Hepatocyte (in vitro differentiated cells): ENCODE results near the gene FASTK. TPM values are rescaled to one million over a fixed set of nuclear protein-coding genes. Genes with fewer than 3 reads are reported as not detected.

Source experiments
- DNase-seq: peaks from one replicate; pipeline ENCODE4 v3.0.0-alpha.2; 2016; ENCODE audit warnings: low spot score
- H2AFZ ChIP-seq: fragments of 200-600 bp; sonication (generic); 2 replicates; pipeline ENCODE4 v1.6.0; 2016; ENCODE audit warnings: antibody characterized with exemption, mild to moderate bottlenecking
- H3K27ac ChIP-seq: fragments of 200-600 bp; sonication (generic); 2 replicates; pipeline ENCODE4 v1.5.1; 2016; ENCODE audit warnings: mild to moderate bottlenecking
- H3K27me3 ChIP-seq: fragments of 200-600 bp; sonication (generic); 2 replicates; pipeline ENCODE4 v1.6.1; 2016
- H3K36me3 ChIP-seq: fragments of 200-600 bp; sonication (generic); replicated peaks from 2 replicates; pipeline ENCODE4 v1.5.1; 2016; ENCODE audit warnings: low read depth; ENCODE audit not compliant: insufficient read depth
- H3K4me1 ChIP-seq: fragments of 200-600 bp; sonication (generic); 2 replicates; pipeline ENCODE4 v1.5.1; 2016; ENCODE audit warnings: mild to moderate bottlenecking, moderate library complexity; ENCODE audit not compliant: insufficient read depth
- H3K4me2 ChIP-seq: fragments of 200-600 bp; sonication (generic); 2 replicates; pipeline ENCODE4 v1.6.0; 2016
- H3K4me3 ChIP-seq: fragments of 200-600 bp; sonication (generic); 2 replicates; pipeline ENCODE4 v1.5.1; 2016; ENCODE audit warnings: mild to moderate bottlenecking
- H3K79me2 ChIP-seq: fragments of 200-600 bp; sonication (generic); 2 replicates; pipeline ENCODE4 v1.6.0; 2017; ENCODE audit warnings: mild to moderate bottlenecking
- H3K9me2 ChIP-seq: fragments of 200-600 bp; sonication (generic); replicated peaks from 2 replicates; pipeline ENCODE4 v1.6.0; 2017; ENCODE audit warnings: mild to moderate bottlenecking; ENCODE audit not compliant: insufficient read depth
- H3K9me3 ChIP-seq: fragments of 200-600 bp; sonication (generic); 2 replicates; pipeline ENCODE4 v1.5.1; 2016; ENCODE audit warnings: low read depth, mild to moderate bottlenecking
- H4K20me1 ChIP-seq: fragments of 200-600 bp; sonication (generic); 2 replicates; pipeline ENCODE4 v1.6.0; 2016; ENCODE audit warnings: mild to moderate bottlenecking; ENCODE audit not compliant: insufficient read depth, poor library complexity, severe bottlenecking
- CTCF ChIP-seq: fragments of 200-600 bp; sonication (generic); IDR thresholded peaks from 2 replicates; pipeline ENCODE4 v1.5.1; 2016; ENCODE audit warnings: antibody characterized with exemption, mild to moderate bottlenecking; ENCODE audit not compliant: poor library complexity
- EZH2 ChIP-seq: fragments of 200-600 bp; sonication (generic); IDR thresholded peaks from 2 replicates; pipeline ENCODE4 v1.6.1; 2016; ENCODE audit warnings: antibody characterized with exemption, mild to moderate bottlenecking, borderline replicate concordance
- EZH2phosphoT487 ChIP-seq: fragments of 200-600 bp; sonication (generic); IDR thresholded peaks from one replicate; pipeline ENCODE4 v1.6.1; 2018; ENCODE audit warnings: antibody characterized with exemption, mild to moderate bottlenecking, low read depth, moderate library complexity; ENCODE audit not compliant: unreplicated experiment, severe bottlenecking
- WGBS: methylation state at CpG from one replicate; pipeline ENCODE4 v1.1.6; 2016; ENCODE audit warnings: low lambda C conversion rate; ENCODE audit errors: missing lambda C conversion rate; 5-methylcytosine and 5-hydroxymethylcytosine counted together
- polyA plus RNA-seq: library from polyadenylated mRNA; unstranded; fragments of >200 nt; fragmentation: Nextera tagmentation; extraction: Ambion mirVana; gene quantifications from 2 replicates; pipeline ENCODE4 v1.2.1, GENCODE V29; 2016
- total RNA-seq: library from RNA; depleted of rRNA; stranded (reverse); fragments of >200 nt; gene quantifications from 2 replicates; pipeline ENCODE4 v1.2.3, GENCODE V29; 2014

FASTK gene
- total and polyA plus RNA-seq, 2 experiments from 2014 or later = 105 to 193 TPM

DNA sequence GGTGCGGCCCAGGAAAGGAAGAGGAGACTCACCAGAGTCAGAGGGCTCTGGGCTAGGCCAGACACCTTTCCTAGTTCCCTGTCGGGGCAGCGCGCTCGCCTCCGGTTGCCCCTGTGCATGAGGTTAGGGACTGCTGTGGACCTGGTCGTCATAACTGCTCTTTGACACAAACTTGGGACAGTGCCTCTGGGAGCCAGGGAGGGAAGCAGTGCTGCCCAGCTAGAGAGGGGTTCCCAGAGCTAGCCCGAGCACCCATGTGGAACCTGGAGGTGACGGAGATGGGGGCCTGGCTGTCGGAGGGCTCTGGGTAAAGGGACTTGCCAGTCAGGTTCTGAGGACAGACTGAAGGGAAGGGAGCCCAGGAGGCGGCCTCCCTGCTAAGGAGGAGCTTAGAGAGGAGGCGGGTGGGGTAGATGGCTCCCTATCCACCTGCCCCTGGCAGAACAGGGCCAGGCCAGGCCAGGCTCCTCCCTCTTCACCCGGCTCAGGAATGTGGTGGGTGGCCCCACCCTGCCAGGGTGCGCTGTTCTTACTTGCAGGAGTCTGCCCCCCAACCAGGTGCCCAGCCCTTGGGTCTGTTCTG lies 35.3 kb upstream of the FASTK start:
- Histone ChIP-seq H3K27me3 (no peaks in the 10 kb centered on the region), H3K27ac (peak overlapping the region; percentile 40), H3K4me3 (no peak overlapping the region), H3K9me2 (no peaks in the 10 kb centered on the region), H3K4me2 (peak overlapping the region; percentile 75), H3K79me2 (peaks cover 54% of the 10 kb centered on the region), H3K4me1 (peaks cover 17% of the 10 kb centered on the region), H2AFZ (no peak overlapping the region), H3K9me3 (no peaks in the 10 kb centered on the region), H4K20me1 (peaks cover 62% of the 10 kb centered on the region), H3K36me3 (no peaks in the 10 kb centered on the region)
- DNase-seq = peak; percentile 68
- WGBS = 61% methylated on average over 14 of the region's 14 CpGs
- TF ChIP-seq CTCF = no peak
- TF ChIP-seq EZH2phosphoT487 = no peak
- TF ChIP-seq EZH2 = no peak

DNA sequence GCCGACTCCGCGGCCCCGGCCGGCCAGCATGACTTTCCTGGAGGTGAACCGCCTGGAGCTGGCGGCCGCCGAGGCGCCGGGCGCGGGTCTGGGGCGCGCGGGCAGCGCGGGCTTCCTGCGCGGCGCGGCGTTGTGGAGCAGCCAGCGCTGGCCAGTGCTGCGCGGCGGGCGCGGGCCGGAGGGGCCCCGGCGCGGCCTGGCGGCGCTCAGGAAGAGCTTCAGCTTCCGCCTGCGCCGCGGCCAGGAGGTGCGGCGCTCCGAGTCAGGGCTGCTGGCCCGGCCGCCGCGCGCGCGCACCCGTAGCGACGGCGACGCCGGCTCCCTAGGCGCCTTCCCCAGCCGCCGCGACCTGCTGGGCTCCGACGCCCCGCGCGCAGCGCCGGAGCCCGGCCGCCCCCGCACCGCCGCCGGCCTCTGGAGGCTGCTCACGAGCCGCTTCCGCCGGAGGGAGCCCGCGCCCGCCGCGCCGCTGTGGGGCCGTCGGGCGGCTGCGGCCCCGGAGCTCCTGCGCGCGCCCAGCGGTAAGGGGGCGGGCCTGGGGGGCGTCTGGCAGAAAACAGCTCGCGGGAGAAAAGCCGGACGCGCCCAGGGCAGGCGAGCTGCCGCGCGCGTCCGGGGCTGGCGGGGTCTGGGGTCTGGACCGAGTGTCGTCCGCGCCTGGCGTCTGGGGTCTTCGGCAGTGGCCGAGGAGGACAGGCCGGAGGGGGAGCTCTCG lies 34.7 kb upstream of the FASTK start:
- H3K27ac ChIP-seq = peak overlapping the region; percentile 40
- H3K4me3 ChIP-seq = no peak overlapping the region
- H3K36me3 ChIP-seq = no peaks in the 10 kb centered on the region
- TF ChIP-seq CTCF (no peak), EZH2phosphoT487 (no peak), EZH2 (no peak)
- H3K4me1 ChIP-seq = peaks cover 17% of the 10 kb centered on the region
- no peaks in the 10 kb centered on the region for H3K27me3 ChIP-seq
- peak; percentile 72 for DNase-seq
- H3K4me2 ChIP-seq = peak overlapping the region; percentile 75
- no peak overlapping the region for H2AFZ ChIP-seq
- no peaks in the 10 kb centered on the region for H3K9me2 ChIP-seq
- H3K79me2 ChIP-seq = peaks cover 59% of the 10 kb centered on the region
- no peaks in the 10 kb centered on the region for H3K9me3 ChIP-seq
- peaks cover 69% of the 10 kb centered on the region for H4K20me1 ChIP-seq
- WGBS = 4% methylated on average over 74 of the region's 114 CpGs

GRCh38 chr7:151114151-151115090 lies 33.8 kb upstream of the FASTK start:
- no peaks in the 10 kb centered on the region for H3K9me3 ChIP-seq
- H4K20me1 ChIP-seq = peaks cover 77% of the 10 kb centered on the region
- no peak overlapping the region for H2AFZ ChIP-seq

More at GRCh38 chr7:151114151-151115090, 33.8 kb upstream of the FASTK start:
- Histone ChIP-seq H3K79me2 (peaks cover 64% of the 10 kb centered on the region), H3K27me3 (no peaks in the 10 kb centered on the region), H3K27ac (peak overlapping the region; percentile 74), H3K36me3 (no peaks in the 10 kb centered on the region), H3K4me3 (no peak overlapping the region), H3K9me2 (no peaks in the 10 kb centered on the region), H3K4me1 (peaks cover 17% of the 10 kb centered on the region), H3K4me2 (peak overlapping the region; percentile 73)
- peak; percentile 63 for DNase-seq
- no peak for TF ChIP-seq EZH2
- TF ChIP-seq EZH2phosphoT487 = no peak
- TF ChIP-seq CTCF = no peak
- 19% methylated on average over 62 of the region's 101 CpGs for WGBS
